Fibroblast of lung (primary cell): ENCODE data around the gene C12orf42. TPM values are rescaled to one million over a fixed set of nuclear protein-coding genes. Genes with fewer than 3 reads are reported as not detected.

Experiments
- DNase-seq, 2 donors: peaks; one replicate each; pipeline versions ENCODE4 v3.0.0 to v3.0.0-alpha.2; 2010; ENCODE audit warnings: low read depth in 2 of 2
- H2AFZ ChIP-seq: 2 replicates; pipeline ENCODE4 v1.5.1; 2012; ENCODE audit warnings: low read length, control low read depth, inconsistent platforms
- H3K27ac ChIP-seq: 2 replicates; pipeline ENCODE4 v1.5.1; 2011; ENCODE audit warnings: low read length, control low read depth; ENCODE audit not compliant: insufficient read depth
- H3K27me3 ChIP-seq: 2 replicates; pipeline ENCODE4 v1.5.1; 2011; ENCODE audit warnings: mild to moderate bottlenecking, low read length; ENCODE audit not compliant: control insufficient read depth, insufficient read depth
- H3K36me3 ChIP-seq: 2 replicates; pipeline ENCODE4 v1.5.1; 2011; ENCODE audit warnings: low read length; ENCODE audit not compliant: control insufficient read depth, insufficient read depth
- H3K4me1 ChIP-seq: 2 replicates; pipeline ENCODE4 v1.5.1; 2011; ENCODE audit warnings: low read length; ENCODE audit not compliant: control insufficient read depth, insufficient read depth; ENCODE audit errors: extremely low read depth
- H3K4me2 ChIP-seq: 2 replicates; pipeline ENCODE4 v1.5.1; 2011; ENCODE audit warnings: low read length, control low read depth; ENCODE audit not compliant: insufficient read depth; ENCODE audit errors: extremely low read depth
- H3K4me3 ChIP-seq, 4 experiments: fragments of 200-600 bp in 1 of 4; sonication (generic) in 1 of 4; replicated peaks in 1 of 4; 2 replicates each; pipeline ENCODE4 v1.5.1; 2011 to 2016; ENCODE audit warnings: low read length in 4 of 4, low read depth in 3 of 4, mild to moderate bottlenecking in 3 of 4, control low read depth in 2 of 4, inconsistent platforms in 1 of 4, mixed read lengths in 1 of 4; ENCODE audit not compliant: insufficient read depth in 1 of 4; ENCODE audit errors: control extremely low read depth in 1 of 4
- H3K79me2 ChIP-seq: 2 replicates; pipeline ENCODE4 v1.5.1; 2012; ENCODE audit warnings: mild to moderate bottlenecking, low read length, inconsistent platforms; ENCODE audit not compliant: control insufficient read depth, insufficient read depth
- H3K9ac ChIP-seq: 2 replicates; pipeline ENCODE4 v1.5.1; 2011; ENCODE audit warnings: mild to moderate bottlenecking, low read length, control low read depth; ENCODE audit not compliant: insufficient read depth
- H3K9me3 ChIP-seq: 2 replicates; pipeline ENCODE4 v1.5.1; 2012; ENCODE audit warnings: low read depth, low read length; ENCODE audit not compliant: control insufficient read depth, insufficient read depth
- H4K20me1 ChIP-seq: 2 replicates; pipeline ENCODE4 v1.5.1; 2011; ENCODE audit warnings: low read length; ENCODE audit not compliant: control insufficient read depth, insufficient read depth; ENCODE audit errors: extremely low read depth
- CTCF ChIP-seq, 2 donors: IDR thresholded peaks in 1 of 2; conservative IDR thresholded peaks in 1 of 2; 1 replicate in 1 of 2; 2 replicates in 1 of 2; pipeline ENCODE4 v1.5.1; 2011 to 2012; ENCODE audit warnings: low read length in 2 of 2, control low read depth in 1 of 2, inconsistent platforms in 1 of 2, low read depth in 1 of 2, mild to moderate bottlenecking in 1 of 2
- EZH2 ChIP-seq: IDR thresholded peaks from 2 replicates; pipeline ENCODE4 v1.5.1; 2012; ENCODE audit warnings: low read length, control low read depth, mild to moderate bottlenecking; ENCODE audit errors: missing control alignments
- polyA plus RNA-seq, 2 donors: library from polyadenylated mRNA; depleted of rRNA in 1 of 2; stranded (reverse) in 1 of 2; unstranded in 1 of 2; fragments of >200 nt; gene quantifications; 2 replicates each; pipeline ENCODE4 v1.2.1, GENCODE V29; 2011 to 2012; ENCODE audit warnings: missing spikeins in 1 of 2
- total RNA-seq: library from RNA; depleted of rRNA; stranded (reverse); fragments of >200 nt; gene quantifications from 2 replicates; pipeline ENCODE4 v1.2.1, GENCODE V29; 2014

C12orf42 gene
- total and polyA plus RNA-seq, 2 donors (not counting 1 experiment from before 2014, with no cell fraction given) = not detected

- Histone ChIP-seq H3K4me2 (no peak overlapping the region), H3K4me1 (no peaks in the 10 kb centered on the region), H3K79me2 (no peaks in the 10 kb centered on the region), H4K20me1 (no peaks in the 10 kb centered on the region), H3K27ac (no peak overlapping the region), H3K9me3 (no peaks in the 10 kb centered on the region), H3K27me3 (no peaks in the 10 kb centered on the region), H3K4me3 (no peak overlapping the region), H3K36me3 (no peaks in the 10 kb centered on the region), H3K9ac (no peak overlapping the region), H2AFZ (no peak overlapping the region)
- TF ChIP-seq CTCF (conservative IDR thresholded peaks at IDR 0.05 in 1 of 2, IDR thresholded peaks at IDR 0.05 in 1 of 2; ENCODE audit: low read depth in 1 of 2, low read length in 2 of 2) = no peak
- TF ChIP-seq EZH2 = no peak
- no peak for DNase-seq
Measured at GRCh38 chr12:103519632-103520031, 23.9 kb upstream of the C12orf42 start.

GRCh38 chr12:103518899-103519298 is 23.1 kb upstream of the C12orf42 start:
- H3K36me3 ChIP-seq = no peaks in the 10 kb centered on the region
- H4K20me1 ChIP-seq = no peaks in the 10 kb centered on the region
- no peak overlapping the region for H3K4me3 ChIP-seq
- H3K79me2 ChIP-seq = no peaks in the 10 kb centered on the region
- no peak overlapping the region for H3K4me2 ChIP-seq
- no peak overlapping the region for H3K27ac ChIP-seq
- DNase-seq = no peak
- no peaks in the 10 kb centered on the region for H3K9me3 ChIP-seq
- H2AFZ ChIP-seq = no peak overlapping the region
- no peaks in the 10 kb centered on the region for H3K4me1 ChIP-seq
- no peak overlapping the region for H3K9ac ChIP-seq
- H3K27me3 ChIP-seq = no peaks in the 10 kb centered on the region
- no peak for TF ChIP-seq CTCF (conservative IDR thresholded peaks at IDR 0.05 in 1 of 2, IDR thresholded peaks at IDR 0.05 in 1 of 2; ENCODE audit: low read depth in 1 of 2, low read length in 2 of 2)
- TF ChIP-seq EZH2 = no peak

GRCh38 chr12:103517161-103517560 is 21.4 kb upstream of the C12orf42 start:
- H3K9ac ChIP-seq = no peak overlapping the region
- DNase-seq = no peak
- no peaks in the 10 kb centered on the region for H3K4me1 ChIP-seq
- no peaks in the 10 kb centered on the region for H3K36me3 ChIP-seq
- H3K79me2 ChIP-seq = no peaks in the 10 kb centered on the region
- no peak overlapping the region for H2AFZ ChIP-seq
- no peaks in the 10 kb centered on the region for H4K20me1 ChIP-seq
- no peak overlapping the region for H3K27ac ChIP-seq
- H3K4me3 ChIP-seq = no peak overlapping the region
- no peaks in the 10 kb centered on the region for H3K27me3 ChIP-seq
- TF ChIP-seq EZH2 (no peak), CTCF (conservative IDR thresholded peaks at IDR 0.05 in 1 of 2, IDR thresholded peaks at IDR 0.05 in 1 of 2; ENCODE audit: low read depth in 1 of 2, low read length in 2 of 2) (no peak)
- no peaks in the 10 kb centered on the region for H3K9me3 ChIP-seq
- no peak overlapping the region for H3K4me2 ChIP-seq
